NCI-H748 (cell line): Measurements from ENCODE around the gene SLC39A11.

Experiments used
- DNase-seq: peaks from one replicate; lab custom pipeline; 2025; ENCODE audit not compliant: unreplicated experiment; lab: John Stamatoyannopoulos, UW

SLC39A11 gene

DNA sequence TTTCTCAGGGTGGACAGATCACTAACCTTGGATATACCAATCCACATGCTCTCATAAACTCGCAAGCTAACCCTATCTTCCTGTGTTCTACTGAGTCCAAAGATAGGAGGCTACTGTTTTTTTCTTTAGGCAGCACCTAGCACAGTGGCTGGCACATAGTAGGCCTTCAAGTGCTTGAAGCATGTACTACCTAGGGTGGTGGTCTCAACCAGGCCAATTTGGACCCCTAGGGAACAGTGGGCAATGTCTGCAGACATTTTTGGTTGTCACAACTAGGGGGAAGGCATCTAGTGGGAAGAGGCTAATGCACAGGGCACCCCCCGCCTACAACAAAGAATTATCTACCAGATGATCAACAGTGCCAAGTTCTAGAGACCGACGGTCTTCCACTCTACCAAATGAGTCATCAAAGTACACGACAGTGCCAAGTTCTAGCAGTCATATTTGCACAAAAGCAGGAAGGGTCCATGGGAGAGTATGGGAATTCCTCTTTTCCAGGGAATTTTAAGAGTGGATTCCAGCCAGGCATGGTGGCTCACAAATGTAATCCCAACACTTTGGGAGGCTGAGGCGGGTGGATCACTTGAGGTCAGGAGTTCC lies 390.3 kb downstream of the SLC39A11 start:
- DNase-seq: no peak

DNA sequence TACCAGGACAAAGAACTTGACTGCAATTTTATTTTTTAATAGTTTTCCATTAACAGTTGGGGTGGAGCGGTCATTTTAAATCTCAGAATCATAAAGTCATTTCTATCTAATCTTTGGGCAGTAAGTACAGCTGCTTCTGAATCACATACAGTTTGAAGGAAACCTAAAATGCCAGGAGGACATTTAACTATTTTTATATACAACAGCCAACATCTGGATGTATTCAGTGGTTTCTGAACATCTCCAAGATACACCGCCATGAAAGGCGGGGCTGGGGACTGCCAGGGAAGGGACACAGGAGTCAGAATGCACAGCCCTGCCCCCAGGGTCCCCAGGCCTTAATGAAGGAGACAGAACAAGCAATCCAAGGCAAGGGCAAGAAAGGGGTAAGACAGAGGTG lies 392.3 kb downstream of the SLC39A11 start:
- DNase-seq: no peak

DNA sequence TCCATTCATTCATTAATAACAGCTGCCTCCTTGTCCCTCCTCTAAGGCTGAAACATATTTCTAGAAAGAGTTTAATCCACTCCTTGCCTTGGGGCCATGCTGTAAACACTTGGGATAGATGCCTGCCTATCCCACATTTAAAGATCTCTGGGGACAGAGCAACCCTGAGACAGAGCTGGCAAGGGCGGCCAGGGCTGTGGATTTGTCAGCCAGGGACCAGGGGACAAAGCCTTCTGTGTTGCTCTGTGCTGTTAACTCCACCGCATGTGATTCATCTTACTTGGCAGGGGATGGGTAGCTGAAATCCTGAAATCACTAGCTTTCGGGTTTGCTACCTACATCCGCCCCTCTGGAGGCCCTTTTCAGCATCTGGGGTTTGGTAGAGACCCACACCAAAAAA lies 392.9 kb downstream of the SLC39A11 start:
- no peak for DNase-seq

DNA sequence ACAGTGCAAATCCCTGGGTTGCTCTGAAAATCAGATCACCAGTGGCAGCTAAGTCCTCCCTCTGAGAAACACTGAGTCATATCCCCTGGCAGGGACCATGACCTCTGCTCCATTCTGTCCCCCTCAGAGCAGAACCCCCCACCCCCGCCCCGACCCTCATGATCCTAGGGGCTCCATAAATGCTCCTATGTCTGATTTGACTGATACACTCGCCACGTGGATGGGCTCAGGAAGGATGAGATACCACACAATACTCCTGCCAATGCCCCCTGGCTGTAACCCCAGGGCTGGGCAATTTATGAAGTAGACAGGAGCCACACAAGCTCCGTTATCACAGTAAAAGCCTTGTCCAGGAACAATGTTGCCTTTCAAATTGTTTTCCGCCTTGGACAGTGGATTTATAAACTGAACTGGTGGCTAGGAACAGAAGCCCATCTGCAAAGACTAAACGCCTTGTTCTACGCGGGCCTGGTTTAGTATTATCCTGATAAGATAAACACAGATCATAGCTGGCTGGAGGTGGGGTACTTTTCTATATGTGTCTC lies 394.8 kb downstream of the SLC39A11 start:
- DNase-seq: peak; percentile 48

DNA sequence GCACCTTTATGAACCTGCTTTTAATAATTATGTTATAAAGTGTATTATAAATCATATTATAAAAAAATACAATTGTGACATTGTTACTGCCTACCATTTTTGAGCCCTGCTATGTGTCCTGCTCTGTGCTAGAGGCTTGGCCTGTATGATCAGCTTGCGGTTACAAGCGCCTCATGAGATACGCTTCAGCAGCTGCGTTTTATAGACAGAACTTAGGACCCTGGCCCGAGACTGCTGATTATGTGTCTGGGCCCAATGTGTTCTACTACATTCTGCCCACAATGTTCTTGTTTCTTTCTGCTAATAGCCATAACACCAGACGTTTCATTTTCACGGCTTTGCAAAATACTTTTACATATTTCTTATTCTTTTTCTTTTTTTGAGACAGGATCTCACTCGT lies 395.8 kb downstream of the SLC39A11 start:
- DNase-seq: no peak

DNA sequence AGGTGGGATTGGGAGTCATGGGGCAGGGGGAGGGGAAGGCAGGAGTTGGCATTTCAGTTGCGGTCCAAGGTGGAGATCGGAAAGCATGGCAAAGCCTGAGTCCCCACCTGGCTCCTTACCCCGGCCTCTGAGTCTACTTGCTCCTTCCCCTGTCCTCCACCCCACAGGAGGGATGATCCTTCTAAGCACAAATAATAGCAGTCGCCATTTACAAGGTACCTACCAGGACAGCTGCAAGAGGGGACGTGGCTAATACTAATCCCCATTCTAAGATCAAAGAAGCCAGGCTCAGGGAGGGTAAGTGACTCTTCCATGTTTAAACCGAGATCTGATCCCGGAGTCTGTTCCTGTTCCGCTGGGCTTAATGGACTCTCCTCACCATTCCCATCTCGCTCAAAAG lies 396.3 kb downstream of the SLC39A11 start:
- no peak for DNase-seq

DNA sequence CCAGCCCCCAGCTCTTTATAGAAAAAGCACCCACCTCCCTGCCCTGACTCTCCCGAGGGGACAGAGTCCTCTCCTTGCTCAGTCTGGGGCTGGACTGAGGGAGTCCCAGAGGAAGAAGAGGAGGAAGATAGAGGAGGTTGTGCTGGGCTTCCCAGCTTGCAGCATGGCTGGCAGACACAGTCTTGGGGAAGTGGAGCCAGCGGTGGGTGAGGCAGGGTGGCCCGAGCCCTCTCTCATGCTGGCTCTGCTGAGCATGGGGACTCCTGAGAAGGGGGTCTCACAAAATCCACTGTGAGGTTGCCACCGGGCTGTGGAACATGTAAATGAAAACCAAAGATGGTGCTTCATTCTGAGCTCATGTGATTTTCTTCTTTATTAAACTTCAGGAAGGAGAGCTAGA lies 398.5 kb downstream of the SLC39A11 start:
- no peak for DNase-seq

DNA sequence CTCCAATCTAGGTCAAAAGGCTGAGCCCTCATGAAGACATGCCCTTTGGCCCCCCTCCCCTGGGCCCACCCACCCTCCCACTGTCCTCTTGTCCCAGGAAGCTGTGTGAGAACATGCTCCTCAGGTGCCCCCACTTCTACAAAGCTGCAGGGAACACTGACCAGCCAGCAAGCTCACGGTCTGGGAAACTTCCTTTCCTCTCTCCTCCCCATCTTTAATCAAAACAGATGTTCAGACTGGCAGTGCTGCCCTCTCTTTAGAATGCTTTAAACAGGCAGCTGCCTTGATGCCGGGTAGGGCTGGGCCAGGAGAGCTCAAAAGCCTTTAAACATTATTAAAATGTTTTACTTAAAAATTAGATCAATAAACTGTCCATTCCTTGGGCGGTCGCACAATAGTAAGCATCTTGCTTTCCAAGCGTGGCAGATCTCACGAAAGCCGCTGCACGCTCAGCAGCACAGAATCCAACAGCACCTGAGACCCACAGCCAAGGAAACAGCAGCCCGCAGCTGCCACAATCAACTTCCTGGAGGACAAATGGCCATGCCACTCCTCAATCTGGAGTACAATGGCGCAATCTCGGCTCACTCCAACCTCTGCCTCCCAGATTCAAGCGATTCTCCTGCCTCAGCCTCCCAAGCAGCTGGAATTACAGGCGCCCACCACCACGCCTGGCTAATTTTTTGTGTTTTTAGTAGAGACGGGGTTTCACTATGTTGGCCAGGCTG lies 399.2 kb downstream of the SLC39A11 start:
- no peak for DNase-seq

DNA sequence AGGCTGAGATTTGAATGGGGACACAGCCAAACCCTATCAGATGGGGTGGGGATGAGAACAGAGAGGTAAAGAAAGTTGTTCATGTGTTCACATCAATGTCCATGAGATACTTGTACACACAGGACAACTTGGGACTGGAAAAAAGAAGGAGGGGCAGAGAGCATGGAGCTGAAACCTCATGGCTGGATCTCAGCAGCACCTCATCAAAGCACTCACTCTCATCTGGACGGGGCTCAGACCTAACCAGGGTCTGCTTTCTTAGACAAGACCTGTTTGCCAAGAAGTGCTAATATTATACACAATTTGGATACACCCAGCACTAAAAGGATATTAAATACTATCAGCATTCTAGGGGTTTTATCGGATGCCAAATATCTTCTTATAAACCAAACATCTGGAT lies 399.8 kb downstream of the SLC39A11 start:
- no peak for DNase-seq

DNA sequence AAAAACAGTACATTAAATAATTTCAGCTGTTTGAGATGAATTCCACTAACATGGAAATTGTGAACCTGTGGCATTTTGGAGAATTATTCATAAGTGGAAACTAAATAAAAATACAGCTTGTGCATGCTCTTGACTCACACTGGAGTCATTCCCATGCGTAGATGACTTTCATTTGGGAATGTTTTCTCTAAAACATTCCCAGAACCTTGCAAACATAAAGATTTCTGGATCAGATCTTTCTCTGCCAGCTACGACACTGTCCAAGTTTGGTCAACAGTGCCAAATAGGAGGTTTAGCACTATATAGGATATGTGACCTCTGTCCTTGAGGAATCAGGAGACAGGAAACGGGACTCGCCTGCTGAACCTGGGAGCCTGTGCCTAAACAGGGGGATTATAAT lies 400.9 kb downstream of the SLC39A11 start:
- no peak for DNase-seq

DNA sequence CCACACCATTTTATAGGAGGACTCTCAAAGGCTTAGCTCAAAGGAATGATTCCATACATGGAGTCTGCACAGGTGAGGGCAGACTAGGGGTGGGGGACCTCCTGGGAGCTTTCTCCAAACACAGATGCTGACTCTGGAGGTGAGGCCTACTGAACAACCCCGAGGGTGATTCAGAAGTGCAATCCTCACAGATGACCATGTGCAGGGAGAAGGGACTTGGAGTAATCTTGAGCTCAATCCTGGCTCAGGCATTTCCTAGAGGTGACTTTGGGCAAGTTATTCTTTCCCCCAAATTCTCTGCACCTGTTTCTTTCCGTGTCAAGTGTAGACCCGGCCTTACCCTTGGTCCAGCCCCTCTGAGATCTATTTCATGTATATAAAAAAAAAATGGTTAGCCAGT lies 401.5 kb downstream of the SLC39A11 start:
- no peak for DNase-seq

DNA sequence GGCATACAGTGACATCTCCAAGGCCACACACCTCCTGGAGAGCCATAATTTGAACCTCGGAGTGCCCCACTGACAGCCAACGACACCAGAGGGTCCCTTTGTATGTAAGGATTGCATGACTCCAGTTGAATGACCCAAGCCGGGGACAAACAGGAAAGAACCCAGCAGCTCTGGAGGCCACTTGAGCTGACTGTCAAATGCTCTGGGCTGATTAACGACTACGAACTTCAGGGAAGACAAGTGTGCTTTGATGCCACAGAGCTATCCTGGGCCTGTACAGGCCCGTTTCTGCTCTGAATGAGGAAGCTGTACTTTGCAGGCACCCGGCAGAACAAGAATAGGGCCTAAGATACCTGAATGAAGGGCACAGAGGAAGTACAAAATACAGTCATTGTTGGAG lies 404.6 kb downstream of the SLC39A11 start:
- DNase-seq: peak; percentile 22

DNA sequence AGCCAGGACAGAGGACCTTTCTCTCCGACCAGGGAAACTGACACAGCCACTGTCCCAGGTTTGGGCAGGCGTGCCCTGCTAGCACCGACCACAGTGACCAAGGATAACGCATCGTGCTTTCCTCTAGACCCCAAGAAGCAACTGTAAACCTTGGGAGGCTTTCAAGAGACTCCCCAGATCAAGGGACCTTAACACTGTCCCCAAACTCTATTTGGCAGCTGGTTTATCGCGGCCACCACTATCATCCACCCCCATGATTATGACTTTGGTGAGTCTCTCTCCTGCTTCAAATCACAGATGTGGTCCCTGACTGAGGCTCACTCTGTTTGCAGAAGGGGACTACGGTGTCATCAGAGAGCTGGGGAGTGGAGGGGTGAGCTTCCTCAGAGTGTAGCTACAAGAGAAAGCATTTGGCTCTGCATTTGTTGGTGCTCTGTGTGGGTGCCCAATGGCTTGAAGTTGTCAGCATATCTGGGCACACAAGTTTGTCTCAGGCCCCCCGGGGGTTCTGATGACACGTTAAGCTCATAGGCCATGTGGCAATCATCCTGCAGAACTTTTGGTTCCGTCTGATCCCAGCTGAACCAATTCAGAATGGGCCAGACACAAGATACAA lies 408.0 kb downstream of the SLC39A11 start:
- DNase-seq: no peak

DNA sequence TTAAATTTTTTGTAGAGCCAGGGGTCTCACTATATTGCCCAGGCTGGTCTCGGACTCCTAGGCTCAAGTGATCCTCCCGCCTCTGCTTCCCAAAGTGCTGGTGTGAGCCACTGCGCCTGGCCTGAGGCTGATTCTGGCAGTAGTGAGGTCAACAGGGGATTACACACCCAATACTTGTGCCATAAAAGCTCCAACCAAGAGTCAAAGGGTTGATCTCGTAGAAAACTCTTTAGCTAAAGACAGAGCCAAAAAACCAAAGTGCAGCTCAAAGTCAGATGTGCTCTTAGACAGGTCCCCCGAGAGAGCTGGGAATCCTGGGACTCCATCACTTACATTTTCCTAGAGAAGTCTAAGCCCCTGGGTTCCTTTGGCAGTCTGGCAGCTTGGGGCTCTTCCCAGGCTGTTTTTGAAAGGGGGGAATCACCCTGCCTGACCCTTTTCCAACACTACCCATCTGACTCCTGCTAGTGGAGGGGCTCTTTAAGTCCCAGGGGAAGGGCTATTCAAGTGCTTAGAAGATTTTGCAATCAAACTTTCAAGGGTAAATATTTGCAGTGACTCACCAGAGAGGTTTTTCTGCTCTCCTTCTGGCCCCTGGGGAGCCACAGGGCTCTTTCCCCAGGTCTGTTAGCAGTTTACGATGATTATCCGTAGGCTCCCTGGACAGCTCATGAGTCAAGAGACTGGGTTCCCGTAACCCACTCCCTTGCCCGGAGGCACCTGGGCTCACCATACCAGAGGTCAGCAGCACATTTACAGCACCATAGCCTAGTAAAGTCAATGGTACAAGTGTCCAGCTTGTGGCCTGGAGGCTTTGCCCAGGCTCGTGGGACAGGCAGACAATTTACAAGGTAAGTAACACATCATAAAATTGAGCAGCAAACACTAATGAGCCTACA lies 408.7 kb downstream of the SLC39A11 start:
- peak; percentile 11 for DNase-seq

DNA sequence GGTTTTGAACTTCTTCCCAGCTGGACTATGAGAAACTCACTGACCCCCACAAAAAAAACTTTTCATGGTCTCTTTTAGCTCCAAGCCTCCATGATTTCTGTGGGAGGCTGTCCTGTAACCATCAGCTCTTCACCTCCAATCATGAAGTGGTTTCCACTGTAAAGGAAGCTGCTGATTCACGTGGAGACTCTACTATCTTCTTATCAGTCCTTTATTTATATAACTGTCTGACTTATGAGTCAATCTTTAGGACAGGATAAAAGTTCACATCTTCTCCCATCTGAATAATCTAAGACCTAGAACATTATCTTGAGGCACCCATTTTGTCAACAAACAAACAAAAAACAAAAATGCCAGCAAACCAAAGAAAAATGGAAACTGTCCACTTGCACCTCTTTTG lies 409.9 kb downstream of the SLC39A11 start:
- no peak for DNase-seq

DNA sequence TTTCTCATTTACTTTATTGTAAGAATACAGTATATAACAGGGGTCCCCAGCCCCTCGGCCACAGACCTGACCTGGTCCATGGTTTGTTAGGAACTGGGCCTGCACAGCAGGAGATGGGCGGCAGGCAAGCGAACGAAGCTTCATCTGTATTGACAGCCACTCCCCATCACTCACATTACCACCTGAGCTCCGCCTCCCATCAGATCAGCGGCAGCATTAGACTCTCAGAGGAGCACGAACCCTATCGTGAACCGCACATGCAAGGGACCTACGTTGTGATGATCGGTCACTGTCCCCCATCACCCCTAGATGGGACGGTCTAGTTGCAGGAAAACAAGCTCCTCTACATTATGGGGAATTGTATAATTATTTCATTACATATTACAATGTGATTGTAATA lies 410.6 kb downstream of the SLC39A11 start:
- DNase-seq: peak; percentile 52

DNA sequence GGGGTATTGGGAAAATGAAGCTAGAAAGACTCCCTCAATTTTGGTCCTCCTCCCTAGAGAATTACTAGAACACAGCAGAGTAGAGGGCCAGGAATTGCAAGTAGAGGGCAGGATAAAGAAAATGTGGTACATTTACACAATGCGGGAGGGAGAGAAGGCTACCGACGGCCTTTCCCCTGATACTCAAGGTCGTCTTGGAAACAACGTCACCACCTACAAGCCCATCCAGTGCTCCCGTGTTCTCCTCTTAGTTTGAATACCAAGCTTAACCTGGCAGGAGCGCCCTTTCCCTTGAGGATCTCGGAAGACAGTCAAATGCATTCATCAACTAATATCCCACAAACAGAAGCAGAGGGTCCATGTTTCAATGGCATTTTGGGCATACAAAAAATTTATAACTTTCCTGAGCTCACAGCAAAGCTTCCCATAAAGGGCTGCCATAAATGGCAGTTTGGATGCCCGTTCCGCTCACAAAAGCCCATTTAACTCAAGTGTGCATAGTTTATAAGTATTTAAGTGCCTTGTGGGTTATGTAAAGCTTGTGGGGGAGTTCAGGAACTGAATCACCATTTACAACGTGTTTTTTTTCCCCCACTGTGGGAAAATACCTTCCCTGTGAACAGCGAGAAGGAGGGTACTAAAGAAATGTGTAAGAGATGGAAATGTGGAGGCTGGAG lies 414.6 kb downstream of the SLC39A11 start:
- DNase-seq: no peak

DNA sequence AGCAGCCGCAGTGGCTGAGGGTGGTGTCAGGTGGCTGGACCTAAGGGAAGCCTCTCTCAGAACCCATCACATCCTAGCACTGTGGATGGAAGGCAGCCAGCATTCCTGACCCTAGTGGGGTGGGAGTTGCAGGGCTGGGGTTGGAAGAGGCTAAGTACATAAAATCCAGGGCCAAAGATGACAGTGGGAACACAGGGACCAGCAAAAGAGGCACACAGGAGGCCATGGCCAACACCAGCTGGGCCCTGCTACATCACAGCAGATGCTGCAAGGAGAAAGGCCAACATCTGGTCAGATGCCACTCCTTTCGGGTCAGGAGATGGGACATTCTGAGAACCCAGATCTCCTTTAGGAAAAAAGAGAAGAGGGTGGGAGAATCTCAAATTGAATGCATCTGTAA lies 415.4 kb downstream of the SLC39A11 start:
- no peak for DNase-seq

DNA sequence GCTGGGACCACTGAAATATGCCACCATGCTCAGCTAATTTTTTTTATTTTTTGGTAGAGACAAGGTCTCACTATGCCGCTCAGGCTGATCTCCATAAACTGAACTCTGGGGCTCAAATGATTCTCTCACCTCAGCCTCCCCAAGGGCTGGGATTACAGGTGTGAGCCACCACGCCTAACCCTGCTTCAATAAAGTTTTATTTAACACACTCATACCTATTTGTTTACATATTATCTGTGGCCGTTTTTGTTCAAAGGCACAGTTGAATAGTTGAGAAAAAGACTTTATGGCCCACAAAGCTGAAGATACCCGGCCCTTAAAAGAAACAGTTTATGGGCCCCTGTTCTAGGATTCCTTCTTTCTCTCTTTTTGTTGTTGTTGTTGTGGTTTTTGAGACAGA lies 419.8 kb downstream of the SLC39A11 start:
- DNase-seq: no peak

DNA sequence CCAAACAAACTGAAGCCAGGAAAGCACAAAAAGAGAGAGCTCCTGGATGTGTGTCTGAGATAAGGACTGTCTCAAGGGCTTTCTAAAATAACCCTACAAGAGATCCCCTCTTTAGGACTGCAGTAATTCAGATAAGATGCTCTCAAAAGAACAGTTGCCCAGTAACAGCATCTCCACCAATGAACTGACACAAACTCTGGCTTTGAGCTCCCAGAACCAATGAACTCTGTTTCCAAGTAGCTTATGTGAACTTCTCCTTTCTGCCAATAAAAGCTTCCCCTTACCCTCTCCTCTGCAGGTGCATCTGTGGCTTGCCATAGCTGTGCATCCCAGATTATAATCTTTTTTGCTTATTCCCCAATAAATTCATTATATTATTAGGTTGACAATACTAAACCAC lies 421.5 kb downstream of the SLC39A11 start:
- DNase-seq: no peak
